Colonic mucosa (tissue), 4 donors: ENCODE measurements around the gene SPHK1. TPM values are rescaled to one million over a fixed set of nuclear protein-coding genes. Genes with fewer than 3 reads are reported as not detected.
A peak's percentile ranks its signal among the peaks of the same experiment; 100 is the strongest.

Experiments
- DNase-seq: peaks from one replicate; pipeline ENCODE4 v3.0.0-alpha.2; 2020
- H3K27ac ChIP-seq: fragments of 200-600 bp; one replicate; pipeline ENCODE4 v1.8.0; 2021
- H3K27me3 ChIP-seq: fragments of 200-600 bp; one replicate; pipeline ENCODE4 v1.8.0; 2021
- H3K36me3 ChIP-seq: fragments of 200-600 bp; one replicate; pipeline ENCODE4 v1.8.0; 2021
- H3K4me1 ChIP-seq: fragments of 200-600 bp; one replicate; pipeline ENCODE4 v1.8.0; 2021; ENCODE audit warnings: mild to moderate bottlenecking
- H3K4me3 ChIP-seq: fragments of 200-600 bp; one replicate; pipeline ENCODE4 v1.8.0; 2021
- H3K9ac ChIP-seq, 2 donors: one replicate each; pipeline ENCODE4 v1.7.0; 2013; ENCODE audit warnings: control low read depth in 2 of 2, low read depth in 2 of 2, low read length in 2 of 2
- H3K9me3 ChIP-seq: fragments of 200-600 bp; one replicate; pipeline ENCODE4 v1.8.0; 2021
- CTCF ChIP-seq: fragments of 200-600 bp; IDR thresholded peaks from one replicate; pipeline ENCODE4 v1.8.0; 2022; ENCODE audit warnings: antibody characterized with exemption, mild to moderate bottlenecking
- intact Hi-C: fragments of 100-400 bp; cut with DNase I; formaldehyde crosslinking; loops from one replicate; pipeline ENCODE4 v1.14.1; 2022
- total RNA-seq, 2 donors: library from RNA; stranded (reverse); fragmentation: NEBNext Ultra II Directional in 1 of 2; extraction: Animal tissue kit (Norgen Biotek cat#: 25700) in 1 of 2; gene quantifications; one replicate each; pipeline ENCODE4 v1.2.1, GENCODE V29; 2021
- donor health status: healthy.
- donor health status: DM: no; HTN: no; CAD: no.
- donor health status: DM: no; HTN: no; CAD: no.

SPHK1 gene
- total RNA-seq, 2 donors from 2014 or later: 2.1 to 3.3 TPM

- H3K36me3 ChIP-seq: peaks cover 9% of the 10 kb centered on the region
- no peaks in the 10 kb centered on the region for H3K27me3 ChIP-seq
- no peak overlapping the region for H3K4me3 ChIP-seq
- no peak for DNase-seq
- intact Hi-C loops: loop anchor here (5.0 kb wide), 1 partner anchor 52 kb away; no protein-coding TSS in a partner anchor
- no peaks in the 10 kb centered on the region for H3K9me3 ChIP-seq
- H3K4me1 ChIP-seq: no peaks in the 10 kb centered on the region
- H3K9ac ChIP-seq: no peak overlapping the region
- no peak for TF ChIP-seq CTCF
- no peak overlapping the region for H3K27ac ChIP-seq
Observed at GRCh38 chr17:76404976-76405563, 20.7 kb downstream of the SPHK1 start.

- H3K9ac ChIP-seq: no peak overlapping the region
- no peak overlapping the region for H3K4me3 ChIP-seq
- no peak for DNase-seq
- H3K9me3 ChIP-seq: no peaks in the 10 kb centered on the region
- TF ChIP-seq CTCF: no peak
- no peak overlapping the region for H3K27ac ChIP-seq
- peaks cover 8% of the 10 kb centered on the region for H3K36me3 ChIP-seq
- no peaks in the 10 kb centered on the region for H3K4me1 ChIP-seq
- intact Hi-C loops: loop anchor here (5.0 kb wide), 1 partner anchor 52 kb away; no protein-coding TSS in a partner anchor
- no peaks in the 10 kb centered on the region for H3K27me3 ChIP-seq
Observed at GRCh38 chr17:76405607-76405966, 21.2 kb downstream of the SPHK1 start.

GRCh38 chr17:76405967-76406647, 21.7 kb downstream of the SPHK1 start:
- peak; percentile 41 for DNase-seq
- TF ChIP-seq CTCF: no peak
- Histone ChIP-seq H3K9ac (no peak overlapping the region), H3K27ac (no peak overlapping the region), H3K36me3 (peaks cover 3% of the 10 kb centered on the region), H3K4me3 (no peak overlapping the region), H3K9me3 (no peaks in the 10 kb centered on the region), H3K4me1 (no peaks in the 10 kb centered on the region), H3K27me3 (no peaks in the 10 kb centered on the region)
- intact Hi-C loops: loop anchor here (5.0 kb wide), 1 partner anchor 51 kb away; no protein-coding TSS in a partner anchor

- Histone ChIP-seq H3K27me3 (no peaks in the 10 kb centered on the region), H3K9me3 (no peaks in the 10 kb centered on the region), H3K27ac (no peak overlapping the region), H3K4me1 (no peaks in the 10 kb centered on the region), H3K9ac (no peak overlapping the region), H3K36me3 (no peaks in the 10 kb centered on the region), H3K4me3 (no peak overlapping the region)
- no peak for DNase-seq
- intact Hi-C loops: loop anchor here (5.0 kb wide), 1 partner anchor 50 kb away; no protein-coding TSS in a partner anchor
- TF ChIP-seq CTCF: no peak
Observed at GRCh38 chr17:76407509-76407908, 23.1 kb downstream of the SPHK1 start.

- intact Hi-C loops: loop anchor here (5.0 kb wide), 1 partner anchor 49 kb away; no protein-coding TSS in a partner anchor
- H3K4me1 ChIP-seq: no peaks in the 10 kb centered on the region
- TF ChIP-seq CTCF: peak; percentile 86
- H3K36me3 ChIP-seq: no peaks in the 10 kb centered on the region
- H3K27me3 ChIP-seq: no peaks in the 10 kb centered on the region
- H3K9ac ChIP-seq: no peak overlapping the region
- no peaks in the 10 kb centered on the region for H3K9me3 ChIP-seq
- H3K4me3 ChIP-seq: no peak overlapping the region
- H3K27ac ChIP-seq: no peak overlapping the region
- DNase-seq: peak; percentile 78
Observed at GRCh38 chr17:76408037-76408849, 23.8 kb downstream of the SPHK1 start.
